GM19452 (cell line): Measurements from ENCODE around the gene PHACTR1.

ENCODE experiments used
- ATAC-seq: cut with Tn5 transposase; IDR thresholded peaks from one replicate; pipeline ENCODE4 v1.9.1; 2021; ENCODE audit not compliant: unreplicated experiment

PHACTR1 gene

DNA sequence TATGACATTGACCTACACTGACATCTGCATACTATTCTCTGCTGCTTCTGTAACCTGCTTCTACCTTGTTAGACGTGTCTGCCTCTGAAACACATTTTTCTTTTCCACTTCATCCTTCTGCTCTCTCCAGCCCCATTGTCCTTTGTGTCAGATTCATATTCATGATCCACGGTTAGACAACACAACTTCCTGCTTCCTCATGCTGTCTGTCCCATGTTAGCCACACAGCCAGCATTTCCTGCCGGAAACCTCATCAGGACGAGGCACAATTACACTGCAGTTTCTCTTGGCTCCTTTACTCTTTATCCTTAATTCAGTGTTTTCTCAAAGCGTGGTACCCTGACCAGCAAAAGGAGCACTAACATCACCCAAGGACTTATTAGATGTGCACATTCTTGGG is 461.5 kb downstream of the PHACTR1 start:
- ATAC-seq, result no peak

DNA sequence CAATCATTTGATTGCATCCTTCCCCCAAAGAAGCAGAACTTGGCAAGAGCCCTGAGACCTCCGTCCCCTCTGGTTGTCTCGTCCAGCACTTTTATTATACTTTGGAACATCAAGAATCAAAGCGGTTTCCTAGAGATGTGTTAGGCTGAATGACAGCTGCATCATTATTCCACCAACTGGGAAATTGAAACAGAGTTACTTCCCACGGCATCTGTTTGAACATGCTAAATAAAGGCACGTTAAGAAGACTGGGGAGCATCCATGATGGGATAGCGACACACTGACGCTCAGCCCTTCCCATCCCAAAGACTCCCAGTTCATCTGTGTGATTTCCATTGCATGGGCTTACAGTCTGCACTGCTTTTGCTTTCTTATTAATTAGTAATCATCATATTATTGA is 464.0 kb downstream of the PHACTR1 start:
- no peak for ATAC-seq

- ATAC-seq, result no peak
Measured at GRCh38 chr6:13181393-13181792, 464.8 kb downstream of the PHACTR1 start.

DNA sequence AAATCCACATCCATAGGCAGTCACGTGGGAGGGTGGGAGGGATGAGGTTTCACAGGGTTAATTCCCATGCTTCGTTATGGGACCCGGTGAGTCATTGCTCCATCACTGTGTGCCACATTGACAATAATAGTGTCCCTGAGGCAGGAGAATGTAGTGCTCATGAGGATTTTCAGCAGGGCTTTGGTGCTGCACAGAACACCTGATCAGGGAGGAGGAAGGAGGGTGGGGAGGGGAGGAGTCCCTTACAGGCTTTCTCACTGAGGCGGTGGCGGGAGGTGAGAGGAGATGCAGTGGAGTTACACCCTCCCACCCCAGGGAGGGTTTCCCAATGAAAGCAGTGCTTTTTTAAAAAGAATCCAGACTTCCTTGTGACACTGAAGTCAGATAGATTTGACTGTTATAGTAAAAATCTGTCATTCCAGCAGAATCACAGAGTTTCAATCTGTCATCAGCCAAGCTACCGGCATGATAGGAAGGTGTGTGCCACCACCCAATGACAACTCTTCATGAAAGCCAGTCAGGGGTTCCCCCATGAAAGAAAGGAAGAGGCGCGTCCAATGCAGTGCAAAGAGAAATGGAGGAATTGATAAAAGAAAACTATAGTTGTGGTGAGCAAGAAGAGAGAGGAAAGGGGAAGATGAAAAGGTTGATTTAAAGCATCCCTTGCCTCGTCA is 467.0 kb downstream of the PHACTR1 start:
- no peak for ATAC-seq

DNA sequence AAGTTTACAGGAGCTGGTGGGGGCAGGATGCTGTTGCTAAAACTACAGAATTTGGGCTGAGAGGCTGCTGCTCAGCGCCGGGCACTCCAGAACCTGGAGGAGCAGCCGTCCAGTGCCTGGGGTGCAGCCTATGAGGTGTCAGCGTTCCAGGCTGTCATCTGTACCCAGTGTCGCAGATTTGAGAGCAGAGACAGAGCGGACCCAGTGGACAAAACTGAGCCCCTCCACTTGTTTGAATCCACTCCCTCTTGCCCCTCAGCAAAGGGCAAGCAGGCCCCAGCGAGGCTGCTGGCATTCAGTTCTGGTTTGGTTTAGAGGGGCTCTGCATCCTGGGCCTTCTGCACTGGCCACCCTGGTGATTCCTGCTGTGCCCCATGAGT is 467.5 kb downstream of the PHACTR1 start:
- no peak for ATAC-seq

DNA sequence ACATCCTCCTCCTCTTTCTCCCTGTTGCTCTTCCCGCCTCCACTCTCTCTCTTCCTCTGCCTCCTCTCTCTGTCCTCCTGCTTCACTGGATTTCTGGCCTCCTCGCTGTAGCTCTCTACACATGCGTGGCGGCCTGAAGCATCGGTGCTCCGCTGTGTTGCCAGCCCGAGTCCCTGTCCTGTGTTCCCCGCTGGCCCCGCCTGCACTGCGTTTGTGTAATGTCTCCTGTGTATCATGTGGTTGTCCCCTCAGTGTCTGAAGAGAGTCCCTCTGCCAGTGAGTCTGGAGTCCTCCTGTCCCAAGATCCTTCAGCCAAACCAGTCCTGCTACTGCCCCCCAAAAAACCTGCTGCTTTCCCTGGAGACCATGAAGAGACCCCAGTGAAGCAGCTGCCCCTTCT is 468.0 kb downstream of the PHACTR1 start:
- no peak for ATAC-seq

- no peak for ATAC-seq
Measured at GRCh38 chr6:13186861-13187260, 470.3 kb downstream of the PHACTR1 start.

GRCh38 chr6:13187692-13188091 is 471.1 kb downstream of the PHACTR1 start:
- ATAC-seq, result no peak

DNA sequence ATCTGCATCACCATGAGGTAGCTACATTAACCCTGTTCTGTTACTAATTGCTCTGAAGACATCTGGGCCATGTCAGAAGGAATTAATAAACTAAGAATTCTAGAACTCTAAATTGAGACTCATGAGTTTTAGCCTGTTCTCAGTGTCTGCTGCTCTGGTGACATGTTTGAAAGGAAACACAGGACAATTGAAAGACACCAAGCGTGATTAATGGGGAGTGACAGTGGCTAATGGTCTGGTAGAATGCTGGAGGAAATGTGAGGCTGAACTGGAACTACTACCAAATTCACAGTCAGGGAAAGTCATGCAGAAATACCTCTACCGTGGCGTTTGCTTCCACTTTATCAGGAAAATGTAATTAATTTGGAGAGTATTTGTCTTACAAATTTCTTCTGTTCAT is 471.7 kb downstream of the PHACTR1 start:
- no peak for ATAC-seq

GRCh38 chr6:13189710-13190109 is 473.1 kb downstream of the PHACTR1 start:
- no peak for ATAC-seq

GRCh38 chr6:13190376-13190775 is 473.8 kb downstream of the PHACTR1 start:
- no peak for ATAC-seq

DNA sequence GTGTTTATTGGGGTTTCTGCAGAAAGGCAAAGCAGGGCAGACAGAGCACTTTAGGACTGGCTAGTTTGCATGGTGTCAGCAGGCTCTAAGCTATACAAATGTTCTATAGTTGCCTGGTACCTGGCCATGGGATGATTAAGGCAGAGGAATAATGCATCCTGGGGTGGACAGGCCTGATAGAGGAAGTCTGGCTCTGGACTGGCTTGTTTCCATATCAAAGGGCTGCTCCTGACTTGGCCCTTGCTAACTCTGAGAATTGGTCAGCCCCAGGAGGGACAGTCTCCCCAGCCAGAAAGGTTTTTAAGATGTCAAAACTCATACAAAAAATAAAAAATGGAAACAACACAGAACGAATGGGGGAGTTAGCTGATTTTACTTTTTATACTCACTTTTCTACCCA is 474.9 kb downstream of the PHACTR1 start:
- no peak for ATAC-seq

DNA sequence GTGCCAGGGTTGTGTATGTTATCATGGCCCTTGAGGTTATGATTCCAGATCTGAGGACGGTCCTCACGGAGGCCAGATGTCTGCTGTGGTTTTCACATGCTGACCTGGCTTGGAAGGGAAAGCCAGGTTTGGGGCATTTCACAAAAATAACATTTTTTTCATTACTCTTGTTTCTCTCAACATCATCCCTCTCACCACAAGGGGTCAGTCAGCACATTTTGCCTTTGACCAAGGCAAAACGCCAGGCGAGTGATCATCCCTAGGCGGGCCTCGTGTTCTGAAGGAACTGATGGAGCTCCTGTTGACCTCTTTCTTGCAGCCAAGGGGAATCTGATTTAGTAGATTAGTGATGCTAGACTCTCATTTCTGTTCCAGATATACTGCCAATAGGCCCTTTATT is 478.3 kb downstream of the PHACTR1 start:
- no peak for ATAC-seq

GRCh38 chr6:13195803-13196202 is 479.2 kb downstream of the PHACTR1 start:
- ATAC-seq, result no peak

- no peak for ATAC-seq
Measured at GRCh38 chr6:13198168-13198567, 481.6 kb downstream of the PHACTR1 start.

- no peak for ATAC-seq
Measured at GRCh38 chr6:13201336-13201735, 484.8 kb downstream of the PHACTR1 start.

GRCh38 chr6:13203145-13203544 is 486.6 kb downstream of the PHACTR1 start:
- no peak for ATAC-seq

DNA sequence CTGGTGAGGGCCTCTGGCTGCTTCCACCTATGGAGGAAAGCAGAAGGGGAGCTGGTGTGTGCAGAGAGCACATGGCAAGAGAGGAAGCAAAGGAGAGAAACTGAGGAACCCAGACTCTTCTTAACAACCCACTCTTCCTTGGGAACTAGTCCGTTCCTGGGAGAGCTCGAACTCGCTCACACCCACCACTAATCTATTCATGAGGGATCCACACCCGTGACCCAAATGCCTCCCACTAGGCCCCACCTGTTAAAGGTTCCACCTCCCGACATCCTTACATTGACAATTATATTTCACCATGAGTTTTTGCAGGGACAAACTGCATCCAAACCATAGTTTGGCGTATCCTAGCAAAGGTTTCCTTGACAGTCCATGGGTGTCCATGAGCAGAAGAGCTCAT is 488.5 kb downstream of the PHACTR1 start:
- no peak for ATAC-seq

DNA sequence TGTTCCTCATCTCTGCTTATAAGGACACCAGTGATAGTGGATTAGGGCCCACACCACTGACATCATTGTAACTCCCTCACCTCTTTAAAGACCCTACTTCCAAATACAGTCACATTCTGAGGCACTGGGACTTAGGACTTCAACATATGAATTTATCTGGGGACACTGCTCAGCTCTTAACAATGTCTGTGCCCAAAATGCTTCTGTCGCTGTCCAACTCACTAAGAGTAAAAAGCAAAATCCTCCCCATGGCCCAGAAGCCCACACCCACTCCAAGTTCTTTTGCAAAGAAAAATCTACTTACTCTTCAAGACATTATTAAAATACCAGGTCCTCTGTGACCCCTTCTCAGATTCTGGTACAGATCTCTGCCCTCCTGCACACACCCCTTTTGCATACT is 495.5 kb downstream of the PHACTR1 start:
- ATAC-seq, result no peak

DNA sequence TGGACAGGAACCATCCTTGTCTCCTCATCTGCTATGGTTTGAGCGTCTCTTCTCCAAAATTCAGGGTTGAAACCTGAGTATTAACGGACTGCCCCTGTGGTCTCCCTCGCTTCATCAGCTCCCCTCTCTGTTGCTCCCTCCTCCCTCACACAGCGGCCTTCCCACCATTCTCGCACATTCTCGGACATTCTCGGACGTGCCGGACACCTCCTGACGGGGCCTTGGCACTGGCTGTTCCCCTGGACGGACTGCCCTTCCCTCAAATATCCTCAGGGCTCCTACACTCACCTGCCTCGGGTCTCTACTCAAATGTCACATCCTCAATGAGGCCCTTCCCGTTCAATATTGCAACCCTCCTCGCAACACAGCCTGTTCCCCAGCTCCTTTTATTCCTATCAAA is 496.0 kb downstream of the PHACTR1 start:
- ATAC-seq, result no peak

GRCh38 chr6:13215390-13215789 is 498.8 kb downstream of the PHACTR1 start:
- no peak for ATAC-seq

- ATAC-seq, result no peak
Measured at GRCh38 chr6:13216236-13217014, 499.9 kb downstream of the PHACTR1 start.
